ENCODE results near the gene GPR85.

The GPR85 gene

GRCh38 chr7:113119429-113119828 lies 32.8 kb upstream of the GPR85 start:
- no peak for TF ChIP-seq CTCF (IDR thresholded peaks at IDR 0.05; ENCODE audit: low read depth, low read length)
- no peak for DNase-seq (ENCODE audit: low read depth in 2 of 2)
- no peak overlapping the region for H3K4me3 ChIP-seq (replicated peaks in 1 of 2; ENCODE audit: low read depth in 2 of 2, low read length in 2 of 2)

- DNase-seq (ENCODE audit: low read depth in 2 of 2) = peak; percentile 92 to 93
- peak; percentile 18 for TF ChIP-seq CTCF (IDR thresholded peaks at IDR 0.05; ENCODE audit: low read depth, low read length)
- H3K4me3 ChIP-seq (replicated peaks in 1 of 2; ENCODE audit: low read depth in 2 of 2, low read length in 2 of 2) = peak within 1 kb of the TSS; percentile 53 to 72
Observed at GRCh38 chr7:113118074-113118959, 31.7 kb upstream of the GPR85 start, which contains the start of gene SMIM30. Gene SMIM30 (minus strand): TSS chr7:113118554. CDS start chr7:113117578, 976 bp downstream.

GRCh38 chr7:113117374-113117774 lies 30.7 kb upstream of the GPR85 start:
- peak in 1 of 2 donors; percentile 25 for DNase-seq (ENCODE audit: low read depth in 2 of 2)
- peak overlapping the region; percentile 53 to 72 for H3K4me3 ChIP-seq (replicated peaks in 1 of 2; ENCODE audit: low read depth in 2 of 2, low read length in 2 of 2)

GRCh38 chr7:113113912-113114311 lies 27.3 kb upstream of the GPR85 start:
- no peak for TF ChIP-seq CTCF (IDR thresholded peaks at IDR 0.05; ENCODE audit: low read depth, low read length)
- H3K4me3 ChIP-seq (replicated peaks in 1 of 2; ENCODE audit: low read depth in 2 of 2, low read length in 2 of 2) = no peak overlapping the region
- DNase-seq (ENCODE audit: low read depth in 2 of 2) = peak in 1 of 2 donors; percentile 14

- no peak for TF ChIP-seq CTCF (IDR thresholded peaks at IDR 0.05; ENCODE audit: low read depth, low read length)
- no peak for DNase-seq (ENCODE audit: low read depth in 2 of 2)
- H3K4me3 ChIP-seq (replicated peaks in 1 of 2; ENCODE audit: low read depth in 2 of 2, low read length in 2 of 2) = no peak overlapping the region
Observed at GRCh38 chr7:113109718-113110117, 23.1 kb upstream of the GPR85 start.

- no peak overlapping the region for H3K4me3 ChIP-seq (replicated peaks in 1 of 2; ENCODE audit: low read depth in 2 of 2, low read length in 2 of 2)
- DNase-seq (ENCODE audit: low read depth in 2 of 2) = peak; percentile 49 to 80
- no peak for TF ChIP-seq CTCF (IDR thresholded peaks at IDR 0.05; ENCODE audit: low read depth, low read length)
Observed at GRCh38 chr7:113100121-113100603, 13.5 kb upstream of the GPR85 start.

GRCh38 chr7:113099284-113099919 lies 12.8 kb upstream of the GPR85 start:
- DNase-seq (ENCODE audit: low read depth in 2 of 2) = no peak
- no peak overlapping the region for H3K4me3 ChIP-seq (replicated peaks in 1 of 2; ENCODE audit: low read depth in 2 of 2, low read length in 2 of 2)

More at GRCh38 chr7:113099284-113099919, 12.8 kb upstream of the GPR85 start:
- TF ChIP-seq CTCF (IDR thresholded peaks at IDR 0.05; ENCODE audit: low read depth, low read length) = no peak
